ENCODE results near the gene TMEM135. TPM values are rescaled to one million over a fixed set of nuclear protein-coding genes. Genes with fewer than 3 reads are reported as not detected.

Gene TMEM135
- polyA plus RNA-seq, 1 of the 3 experiments (the other 2 are of a cell fraction), result 3.0 TPM

DNA sequence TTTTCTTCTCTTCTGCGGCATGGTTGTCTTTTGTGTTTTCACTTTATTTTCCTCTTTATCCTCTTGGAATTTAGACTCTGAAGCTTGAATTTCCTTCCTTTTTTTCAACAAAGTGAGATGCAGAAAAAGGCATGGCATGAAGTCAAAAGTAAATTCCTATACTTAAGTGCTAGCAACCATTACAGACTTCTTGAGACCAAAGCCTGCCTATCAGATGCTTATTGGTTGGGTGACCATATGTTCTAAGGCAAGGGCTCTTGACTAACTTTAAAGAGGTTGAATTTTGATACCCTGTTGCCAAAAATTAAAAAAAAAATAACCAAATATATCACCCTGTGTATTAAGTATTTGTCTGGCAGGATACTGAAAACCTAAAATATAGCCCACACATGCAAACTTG lies 237.4 kb downstream of the TMEM135 start:
- H3K9me3 ChIP-seq, result no peaks in the 10 kb centered on the region
- POLR2A ChIA-PET, result no interaction called here
- H3K4me3 ChIP-seq (ENCODE audit: low read depth in 2 of 2, low read length in 1 of 2), result no peak overlapping the region
- WGBS (ENCODE audit: low lambda C conversion rate), result 94% methylated on average over 1 of the region's 1 CpG
- H2AFZ ChIP-seq (ENCODE audit: low read depth), result no peak overlapping the region
- H3K9ac ChIP-seq, result no peak overlapping the region
- no peaks in the 10 kb centered on the region for H3K9me2 ChIP-seq
- no peaks in the 10 kb centered on the region for H3K79me2 ChIP-seq (ENCODE audit: insufficient read depth)
- no peaks in the 10 kb centered on the region for H3K36me3 ChIP-seq (replicated peaks in 1 of 2; ENCODE audit: control insufficient read depth in 1 of 2, insufficient read depth in 2 of 2, low read length in 1 of 2)
- CTCF ChIA-PET, result interaction anchor here (1.2 to 1.9 kb wide), 2 partner anchors 15 to 336 kb away, joined by 4 to 8 read pairs; no protein-coding TSS in a partner anchor
- no peaks in the 10 kb centered on the region for H3F3A ChIP-seq (replicated peaks; ENCODE audit: insufficient read depth)
- no peak overlapping the region for H3K27ac ChIP-seq (ENCODE audit: low read depth in 2 of 2, low read length in 1 of 2)
- H3K27me3 ChIP-seq (ENCODE audit: insufficient read depth), result no peaks in the 10 kb centered on the region
- TF ChIP-seq FOSL2 (IDR thresholded peaks at IDR 0.05; ENCODE audit: borderline replicate concordance, low read depth) (no peak), PBX3 (IDR thresholded peaks at IDR 0.05) (no peak), ZBTB33 (IDR thresholded peaks at IDR 0.05; ENCODE audit: borderline replicate concordance, low read depth) (no peak), USF1 (IDR thresholded peaks at IDR 0.05; ENCODE audit: borderline replicate concordance, low read depth) (no peak), NFIC (IDR thresholded peaks at IDR 0.05; ENCODE audit: borderline replicate concordance) (no peak), GABPA (IDR thresholded peaks at IDR 0.05; ENCODE audit: low read depth) (no peak), TEAD4 (IDR thresholded peaks at IDR 0.05; ENCODE audit: borderline replicate concordance, insufficient read depth) (no peak), EZH2phosphoT487 (IDR thresholded peaks at IDR 0.05; ENCODE audit: borderline replicate concordance, low read depth) (no peak), ELF1 (IDR thresholded peaks at IDR 0.05) (no peak), SIN3A (IDR thresholded peaks at IDR 0.05; ENCODE audit: borderline replicate concordance, low read depth, low read length) (no peak), IRF3 (IDR thresholded peaks at IDR 0.05; ENCODE audit: low read depth, low read length) (no peak), RAD21 (IDR thresholded peaks at IDR 0.05; ENCODE audit: low read length) (no peak)
- no peaks in the 10 kb centered on the region for H4K20me1 ChIP-seq (ENCODE audit: insufficient read depth)
- H3K4me1 ChIP-seq (ENCODE audit: control insufficient read depth in 1 of 2, insufficient read depth in 2 of 2, low read depth in 1 of 2, low read length in 1 of 2), result no peaks in the 10 kb centered on the region; a peak in 1 of 4 replicates
- no peak overlapping the region for H3K4me2 ChIP-seq
- DNase-seq, result no peak

DNA sequence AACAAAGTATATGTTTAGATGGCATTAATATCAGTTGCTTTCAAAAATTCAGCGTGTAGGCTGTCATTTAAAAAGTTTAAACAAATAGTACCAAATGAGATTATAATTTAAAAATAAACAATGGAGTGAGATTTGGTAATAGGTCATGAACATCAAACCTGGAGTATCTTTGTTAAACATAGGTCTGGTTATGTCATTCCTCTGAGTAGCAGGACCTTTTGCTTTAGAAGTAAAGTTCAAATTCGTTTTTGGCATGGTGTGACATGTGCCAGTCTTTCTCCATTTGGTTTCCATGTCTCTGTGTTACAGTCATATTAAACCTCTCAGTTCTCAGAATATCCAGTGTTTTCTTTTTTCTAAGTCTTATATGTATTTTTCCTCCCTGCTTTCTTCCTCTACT lies 242.4 kb downstream of the TMEM135 start:
- POLR2A ChIA-PET, result interaction anchor here (0.5 kb wide), 1 partner anchor 231 kb away, joined by 3 read pairs; no protein-coding TSS in a partner anchor
- 69% methylated on average over 2 of the region's 2 CpGs for WGBS (ENCODE audit: low lambda C conversion rate)
- H3K4me3 ChIP-seq (ENCODE audit: low read depth in 2 of 2, low read length in 1 of 2), result no peak overlapping the region
- no peaks in the 10 kb centered on the region for H3K9me3 ChIP-seq
- H3K27me3 ChIP-seq (ENCODE audit: insufficient read depth), result no peaks in the 10 kb centered on the region
- no peak overlapping the region for H2AFZ ChIP-seq (ENCODE audit: low read depth)
- H3K79me2 ChIP-seq (ENCODE audit: insufficient read depth), result no peaks in the 10 kb centered on the region
- no peaks in the 10 kb centered on the region for H4K20me1 ChIP-seq (ENCODE audit: insufficient read depth)
- H3F3A ChIP-seq (replicated peaks; ENCODE audit: insufficient read depth), result no peaks in the 10 kb centered on the region
- H3K9me2 ChIP-seq, result no peaks in the 10 kb centered on the region
- H3K4me2 ChIP-seq, result no peak overlapping the region
- H3K9ac ChIP-seq, result no peak overlapping the region
- no peaks in the 10 kb centered on the region for H3K36me3 ChIP-seq (replicated peaks in 1 of 2; ENCODE audit: control insufficient read depth in 1 of 2, insufficient read depth in 2 of 2, low read length in 1 of 2)
- DNase-seq, result no peak
- H3K27ac ChIP-seq (ENCODE audit: low read depth in 2 of 2, low read length in 1 of 2), result no peak overlapping the region
- CTCF ChIA-PET, result no interaction called here
- peaks cover 0 to 9% of the 10 kb centered on the region in 2 experiments; a peak in 1 of 4 replicates for H3K4me1 ChIP-seq (ENCODE audit: control insufficient read depth in 1 of 2, insufficient read depth in 2 of 2, low read depth in 1 of 2, low read length in 1 of 2)
- TF ChIP-seq CHD2 (IDR thresholded peaks at IDR 0.05; ENCODE audit: low read length, partially characterized antibody), result no peak
- no peak for TF ChIP-seq PBX3 (IDR thresholded peaks at IDR 0.05)
- no peak for TF ChIP-seq CTCF (IDR thresholded peaks at IDR 0.05)
- no peak for TF ChIP-seq POLR2AphosphoS5 (IDR thresholded peaks at IDR 0.05; ENCODE audit: low read depth, low read length)
- no peak for TF ChIP-seq SMC3 (IDR thresholded peaks at IDR 0.05; ENCODE audit: low read depth, low read length)
- no peak for TF ChIP-seq FOXJ3 (CRISPR knock-in tag; IDR thresholded peaks at IDR 0.05)
- no peak for TF ChIP-seq YY1 (IDR thresholded peaks at IDR 0.05; ENCODE audit: low read depth)

All from SK-N-SH (cell line).